Measurements from ENCODE around the gene MAP2K6.

DNA sequence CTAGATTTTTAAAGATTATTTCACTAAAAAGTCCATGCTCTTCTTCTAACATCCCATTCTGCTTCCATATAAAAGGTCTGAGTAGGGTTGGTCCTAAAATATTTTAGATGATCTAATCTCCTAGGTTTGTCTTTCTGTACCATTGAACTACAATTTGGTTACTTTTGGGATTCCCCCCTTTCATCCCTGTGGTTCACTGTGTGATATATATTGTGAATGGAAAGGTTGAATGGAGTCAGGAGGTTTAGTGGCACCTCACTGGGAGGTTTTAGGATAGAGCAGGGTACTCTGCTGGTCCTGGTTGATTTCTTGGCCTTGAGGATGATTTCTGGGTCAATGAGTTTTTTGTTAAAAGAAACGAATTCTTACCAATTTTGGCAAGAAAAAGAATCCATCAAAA lies 29.5 kb downstream of the MAP2K6 start:
- TF ChIP-seq RAD21 (IDR thresholded peaks at IDR 0.05; ENCODE audit: insufficient read depth, low read depth, low read length) (no peak), TCF7 (IDR thresholded peaks at IDR 0.05; ENCODE audit: borderline replicate concordance) (no peak)
